GM12873 (cell line): ENCODE measurements around the gene SLC22A23.

Experiments used
- TF ChIP-seq, protein P1 (sequence below): IDR thresholded peaks from 2 replicates; pipeline ENCODE4 v1.5.1; 2012; ENCODE audit warnings: low read depth, mild to moderate bottlenecking, moderate library complexity, low read length, control low read depth; ENCODE audit not compliant: insufficient read depth; ENCODE audit errors: missing control alignments

SLC22A23 gene

DNA sequence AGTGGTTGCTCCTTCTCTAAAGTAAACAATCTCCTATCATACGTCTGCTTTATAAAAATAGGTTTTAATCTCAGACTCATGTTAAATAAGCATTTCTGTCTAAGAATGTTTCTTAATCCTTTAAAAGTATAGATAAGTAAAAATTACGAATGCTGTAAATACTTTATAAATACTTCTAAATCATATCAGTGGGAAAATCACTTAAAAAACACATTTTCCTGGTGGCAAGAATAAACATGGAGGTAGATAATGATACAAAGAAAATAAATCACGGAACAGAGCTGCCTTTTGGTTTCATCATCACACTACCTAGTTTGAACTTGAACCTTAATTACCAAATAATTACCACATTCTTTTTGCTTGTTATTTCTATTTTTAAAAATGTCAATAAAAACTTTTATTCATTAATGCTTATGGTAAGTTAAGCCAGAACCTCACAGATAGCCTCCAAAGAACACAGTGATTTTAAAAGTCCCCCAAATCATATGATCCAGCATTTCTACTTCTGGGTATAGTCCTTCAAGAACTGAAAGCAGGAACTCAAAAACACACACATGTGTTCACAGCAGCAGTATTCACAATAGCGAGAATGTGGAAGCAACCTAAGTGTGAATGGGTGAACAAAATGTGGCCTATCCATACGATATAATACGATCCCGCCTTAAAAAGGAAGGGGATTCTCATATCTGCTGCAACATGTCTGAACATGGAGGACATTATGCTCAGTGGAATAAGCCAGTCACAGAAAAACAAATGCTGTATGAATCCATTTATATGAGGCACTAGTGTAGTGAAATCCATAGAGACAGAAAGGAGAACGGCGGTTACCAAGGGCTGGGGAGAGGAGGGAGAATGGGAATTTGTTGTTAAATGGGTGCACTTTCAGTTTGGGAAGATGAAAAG lies 72.4 kb downstream of the SLC22A23 start:
- TF ChIP-seq, protein P1, sequence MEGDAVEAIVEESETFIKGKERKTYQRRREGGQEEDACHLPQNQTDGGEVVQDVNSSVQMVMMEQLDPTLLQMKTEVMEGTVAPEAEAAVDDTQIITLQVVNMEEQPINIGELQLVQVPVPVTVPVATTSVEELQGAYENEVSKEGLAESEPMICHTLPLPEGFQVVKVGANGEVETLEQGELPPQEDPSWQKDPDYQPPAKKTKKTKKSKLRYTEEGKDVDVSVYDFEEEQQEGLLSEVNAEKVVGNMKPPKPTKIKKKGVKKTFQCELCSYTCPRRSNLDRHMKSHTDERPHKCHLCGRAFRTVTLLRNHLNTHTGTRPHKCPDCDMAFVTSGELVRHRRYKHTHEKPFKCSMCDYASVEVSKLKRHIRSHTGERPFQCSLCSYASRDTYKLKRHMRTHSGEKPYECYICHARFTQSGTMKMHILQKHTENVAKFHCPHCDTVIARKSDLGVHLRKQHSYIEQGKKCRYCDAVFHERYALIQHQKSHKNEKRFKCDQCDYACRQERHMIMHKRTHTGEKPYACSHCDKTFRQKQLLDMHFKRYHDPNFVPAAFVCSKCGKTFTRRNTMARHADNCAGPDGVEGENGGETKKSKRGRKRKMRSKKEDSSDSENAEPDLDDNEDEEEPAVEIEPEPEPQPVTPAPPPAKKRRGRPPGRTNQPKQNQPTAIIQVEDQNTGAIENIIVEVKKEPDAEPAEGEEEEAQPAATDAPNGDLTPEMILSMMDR: no peak

DNA sequence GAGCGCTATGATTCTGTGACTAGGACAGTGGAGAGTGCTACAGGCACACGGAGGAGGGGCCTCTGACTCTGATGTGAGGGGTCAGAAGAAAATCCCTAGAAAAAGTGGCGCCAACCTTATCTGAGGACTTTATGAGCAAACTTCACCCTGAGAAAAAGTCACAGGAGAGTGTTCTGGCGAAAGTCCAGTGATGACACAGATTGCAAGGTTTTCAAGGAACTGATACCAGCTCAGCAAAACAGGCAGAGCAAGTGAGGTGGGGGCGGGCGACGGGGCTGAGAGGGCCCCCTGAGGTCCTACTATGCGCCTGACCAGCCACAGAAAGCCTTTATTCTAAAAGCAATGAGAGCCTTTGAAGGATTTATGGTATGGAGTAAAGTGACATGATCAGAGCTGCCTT lies 73.3 kb downstream of the SLC22A23 start:
- TF ChIP-seq, protein P1: no peak

DNA sequence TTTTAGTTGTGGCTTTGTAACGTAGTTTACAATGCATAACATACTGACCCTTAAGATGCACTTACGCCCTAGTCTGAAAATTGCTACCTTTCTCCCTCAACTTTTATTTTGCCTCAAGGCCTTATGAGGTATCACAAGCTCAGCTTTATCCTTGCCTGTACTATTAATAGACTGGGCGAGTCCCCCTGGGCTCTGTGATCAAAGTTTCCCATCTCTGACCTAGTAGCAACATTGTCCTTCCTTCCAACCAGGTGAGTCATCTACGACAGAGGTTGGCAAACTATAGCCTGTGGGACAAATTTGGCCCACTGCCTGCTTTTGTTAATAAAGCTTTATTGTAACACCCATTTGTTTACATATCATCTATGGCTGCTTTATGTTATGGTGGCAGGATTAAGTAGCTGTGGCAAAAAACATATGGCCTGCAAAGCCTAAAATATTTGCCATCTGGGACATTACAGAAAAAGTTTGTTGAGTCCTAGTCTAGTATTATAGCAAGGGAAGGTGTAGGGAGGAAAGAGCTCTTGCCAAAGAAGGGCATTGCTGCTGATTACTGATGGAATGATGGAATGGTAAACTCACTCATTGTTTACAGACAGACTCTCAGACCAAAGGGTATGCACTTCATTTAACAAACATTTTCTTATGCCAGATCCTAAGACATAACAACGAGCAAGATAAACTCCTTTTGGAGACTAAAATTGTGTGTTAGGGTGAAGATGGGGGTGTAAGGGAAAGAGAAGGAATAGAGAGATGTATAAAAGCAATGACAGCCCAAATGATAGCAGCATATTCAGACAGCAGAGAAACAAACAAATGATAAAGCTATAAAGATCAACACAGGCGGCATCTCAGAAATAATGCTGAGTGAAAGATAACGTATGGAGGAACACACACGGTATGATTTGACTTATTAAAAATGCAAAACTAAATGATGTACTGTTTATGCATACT lies 74.2 kb downstream of the SLC22A23 start:
- TF ChIP-seq, protein P1: no peak

DNA sequence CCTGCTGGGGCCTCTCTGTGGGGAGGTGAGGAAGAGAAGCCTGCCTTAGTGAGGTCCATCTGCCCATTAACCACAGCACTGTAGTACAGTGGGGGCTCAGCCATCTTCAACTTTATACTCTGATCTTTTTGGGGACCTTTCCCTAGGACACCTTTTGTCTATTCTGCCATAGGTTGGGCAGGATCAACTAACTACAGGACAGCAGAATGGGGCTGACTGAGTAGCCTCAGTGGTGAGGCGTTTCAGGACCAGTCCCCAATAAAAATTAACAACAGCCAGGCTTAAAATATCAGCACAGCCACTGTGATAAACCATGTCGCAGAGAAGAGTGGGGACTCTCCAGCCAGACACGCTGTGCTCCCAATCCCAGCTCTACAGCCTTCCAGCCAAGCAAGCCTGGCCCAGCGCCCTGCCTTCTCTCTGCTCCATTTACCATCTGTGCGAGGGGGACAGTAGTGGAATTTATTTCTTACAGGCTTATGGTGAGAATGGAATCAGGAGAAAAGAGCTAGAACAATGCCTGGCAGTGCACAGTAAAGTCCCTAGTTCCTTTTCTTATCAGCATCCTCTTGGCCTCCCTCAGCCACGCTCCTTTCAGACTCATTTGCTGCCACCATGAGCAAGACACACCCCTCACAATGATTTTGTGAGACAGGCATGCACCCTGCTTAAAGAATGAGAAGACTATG lies 75.5 kb downstream of the SLC22A23 start:
- TF ChIP-seq, protein P1: no peak

DNA sequence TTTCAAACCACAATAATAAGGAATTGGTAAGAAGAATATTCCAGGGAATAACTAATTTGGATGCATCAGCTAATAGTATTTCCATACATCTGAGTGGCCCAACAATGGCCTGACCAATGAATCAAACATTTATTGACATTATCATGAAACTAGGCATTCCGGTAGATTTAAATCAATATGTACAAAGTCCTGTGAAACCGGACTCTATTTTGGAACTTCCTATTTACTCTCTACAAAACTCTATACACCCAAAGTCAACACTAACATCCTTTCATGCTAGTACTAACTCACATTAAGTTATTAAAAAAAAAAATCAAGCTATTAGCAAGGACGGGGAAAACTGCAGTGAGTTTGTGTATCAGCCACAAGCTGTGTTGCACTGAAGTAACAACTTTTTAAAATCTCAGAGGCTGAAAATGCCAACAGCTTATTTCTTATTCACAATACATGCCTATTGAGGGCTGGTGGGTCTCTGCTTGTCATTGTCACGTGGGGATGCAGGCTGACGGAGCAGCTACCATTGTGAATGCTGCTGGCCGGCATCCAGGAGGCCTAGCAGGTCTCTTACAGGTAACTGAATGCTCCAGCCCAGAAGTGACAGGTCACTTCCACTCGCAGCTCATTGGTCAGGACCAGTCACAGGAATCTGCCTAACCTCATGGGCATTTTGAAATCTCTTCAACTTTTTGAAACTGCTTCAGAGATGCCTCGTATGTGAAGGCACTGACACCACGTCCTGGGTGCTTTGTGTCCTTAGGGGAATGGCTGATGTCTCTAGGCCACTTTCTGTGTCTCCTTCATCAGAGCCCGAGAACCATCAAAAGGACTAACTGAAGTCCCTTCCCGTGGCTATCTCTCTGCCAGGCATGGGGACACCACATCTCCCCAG lies 76.3 kb downstream of the SLC22A23 start:
- TF ChIP-seq, protein P1: no peak

- TF ChIP-seq, protein P1: no peak
Observed at GRCh38 chr6:3379482-3380060, 77.3 kb downstream of the SLC22A23 start.
